BE2C (cell line): ENCODE results near the gene PROC.

ENCODE experiments used
- DNase-seq: peaks from one replicate; pipeline ENCODE4 v3.0.0-alpha.2; 2020
- H3K27me3 ChIP-seq: fragments of 250-450 bp; sonication (Bioruptor Pico); 2 replicates; pipeline ENCODE4 v1.5.1; 2020; ENCODE audit warnings: mild to moderate bottlenecking
- H3K36me3 ChIP-seq: fragments of 250-450 bp; sonication (Bioruptor Pico); 2 replicates; pipeline ENCODE4 v1.5.1; 2020; ENCODE audit warnings: mild to moderate bottlenecking
- H3K4me1 ChIP-seq: fragments of 250-450 bp; sonication (Bioruptor Pico); 2 replicates; pipeline ENCODE4 v1.5.1; 2020
- H3K4me3 ChIP-seq: 2 replicates; pipeline ENCODE4 v1.5.1; 2011; ENCODE audit warnings: low read depth, low read length
- H3K9me3 ChIP-seq: fragments of 250-450 bp; sonication (Bioruptor Pico); 2 replicates; pipeline ENCODE4 v1.5.1; 2020
- CTCF ChIP-seq: IDR thresholded peaks from 2 replicates; pipeline ENCODE4 v1.5.1; 2012; ENCODE audit warnings: mild to moderate bottlenecking, low read depth, low read length

The PROC gene

GRCh38 chr2:127410871-127411652 lies 7.2 kb upstream of the PROC start:
- Histone ChIP-seq H3K9me3 (no peaks in the 10 kb centered on the region), H3K4me1 (peaks cover 4% of the 10 kb centered on the region), H3K36me3 (no peaks in the 10 kb centered on the region), H3K27me3 (no peaks in the 10 kb centered on the region), H3K4me3 (no peak overlapping the region)
- no peak for DNase-seq
- no peak for TF ChIP-seq CTCF

- Histone ChIP-seq H3K27me3 (no peaks in the 10 kb centered on the region), H3K9me3 (no peaks in the 10 kb centered on the region), H3K4me3 (no peak overlapping the region), H3K4me1 (peaks cover 4% of the 10 kb centered on the region), H3K36me3 (no peaks in the 10 kb centered on the region)
- no peak for DNase-seq
- TF ChIP-seq CTCF, result no peak
These were observed 6.4 kb upstream of the PROC start for GRCh38 chr2:127411653-127412369.

- H3K4me3 ChIP-seq, result no peak overlapping the region
- no peaks in the 10 kb centered on the region for H3K4me1 ChIP-seq
- no peaks in the 10 kb centered on the region for H3K9me3 ChIP-seq
- no peaks in the 10 kb centered on the region for H3K36me3 ChIP-seq
- H3K27me3 ChIP-seq, result no peaks in the 10 kb centered on the region
- no peak for TF ChIP-seq CTCF
- no peak for DNase-seq
These were observed 5.0 kb upstream of the PROC start for GRCh38 chr2:127413200-127413599.

- no peaks in the 10 kb centered on the region for H3K27me3 ChIP-seq
- no peak for DNase-seq
- no peak overlapping the region for H3K4me3 ChIP-seq
- no peaks in the 10 kb centered on the region for H3K4me1 ChIP-seq
- H3K36me3 ChIP-seq, result no peaks in the 10 kb centered on the region
- TF ChIP-seq CTCF, result no peak
- no peaks in the 10 kb centered on the region for H3K9me3 ChIP-seq
These were observed 4.2 kb upstream of the PROC start for GRCh38 chr2:127413782-127414637.

GRCh38 chr2:127414638-127415592 lies 3.3 kb upstream of the PROC start:
- Histone ChIP-seq H3K27me3 (no peaks in the 10 kb centered on the region), H3K36me3 (no peaks in the 10 kb centered on the region), H3K9me3 (no peaks in the 10 kb centered on the region), H3K4me1 (no peaks in the 10 kb centered on the region), H3K4me3 (no peak overlapping the region)
- no peak for TF ChIP-seq CTCF
- DNase-seq, result no peak
